Prostate gland (tissue), 2 donors: ENCODE results near the gene DCTN3. TPM values are rescaled to one million over a fixed set of nuclear protein-coding genes. Genes with fewer than 3 reads are reported as not detected.

ENCODE experiments used
- DNase-seq: peaks from one replicate; pipeline ENCODE4 v3.0.0-alpha.2; 2019; ENCODE audit warnings: low spot score
- H3K27ac ChIP-seq, 2 donors: fragments of 200-600 bp; sonication (generic); 2 replicates each; pipeline ENCODE4 v1.5.1; 2017 to 2019
- H3K27me3 ChIP-seq: fragments of 200-600 bp; sonication (generic); replicated peaks from 2 replicates; pipeline ENCODE4 v1.5.1; 2019; ENCODE audit not compliant: insufficient read depth
- H3K36me3 ChIP-seq, 2 donors: fragments of 200-600 bp; sonication (generic); 1 replicate in 1 of 2; 2 replicates in 1 of 2; pipeline versions ENCODE4 v1.5.1 to v1.8.1; 2017 to 2019
- H3K4me1 ChIP-seq: fragments of 200-600 bp; sonication (generic); replicated peaks from 2 replicates; pipeline ENCODE4 v1.5.1; 2019
- H3K4me3 ChIP-seq, 2 donors: fragments of 200-600 bp; sonication (generic); 2 replicates each; pipeline ENCODE4 v1.5.1; 2017 to 2019
- H3K9me3 ChIP-seq: fragments of 200-600 bp; sonication (generic); 2 replicates; pipeline ENCODE4 v1.5.1; 2017
- POLR2A ChIP-seq: fragments of 450-650 bp; IDR thresholded peaks from one replicate; pipeline ENCODE4 v1.6.1; 2016; ENCODE audit warnings: antibody characterized with exemption, mild to moderate bottlenecking
- POLR2AphosphoS5 ChIP-seq: sonication (generic); formaldehyde crosslinking; IDR thresholded peaks from one replicate; pipeline ENCODE4 v1.6.1; 2017; ENCODE audit warnings: antibody characterized with exemption
- WGBS: methylation state at CpG from one replicate; pipeline ENCODE4 v1.1.5; 2018; 5-methylcytosine and 5-hydroxymethylcytosine counted together
- intact Hi-C: fragments of 100-400 bp; cut with DNase I; formaldehyde crosslinking; loops from one replicate; pipeline ENCODE4 v1.14.2; 2022
- total RNA-seq, 2 donors: library from RNA; depleted of rRNA; stranded (reverse); fragments of >200 nt; gene quantifications; one replicate each; pipeline ENCODE4 v1.1.0, GENCODE V29; 2016
- TF ChIP-seq, protein P1 (sequence below), 4 experiments: fragments of 200-600 bp in 2 of 4; fragments of 450-650 bp in 2 of 4; sonication (generic) in 2 of 4; IDR thresholded peaks; 1 replicate in 3 of 4; 2 replicates in 1 of 4; pipeline ENCODE4 v1.5.1; 2016 to 2019; ENCODE audit warnings: antibody characterized with exemption in 4 of 4, mild to moderate bottlenecking in 2 of 4, moderate library complexity in 2 of 4

The DCTN3 gene
- total RNA-seq, 2 donors from 2014 or later: 73.8 to 112 TPM

DNA sequence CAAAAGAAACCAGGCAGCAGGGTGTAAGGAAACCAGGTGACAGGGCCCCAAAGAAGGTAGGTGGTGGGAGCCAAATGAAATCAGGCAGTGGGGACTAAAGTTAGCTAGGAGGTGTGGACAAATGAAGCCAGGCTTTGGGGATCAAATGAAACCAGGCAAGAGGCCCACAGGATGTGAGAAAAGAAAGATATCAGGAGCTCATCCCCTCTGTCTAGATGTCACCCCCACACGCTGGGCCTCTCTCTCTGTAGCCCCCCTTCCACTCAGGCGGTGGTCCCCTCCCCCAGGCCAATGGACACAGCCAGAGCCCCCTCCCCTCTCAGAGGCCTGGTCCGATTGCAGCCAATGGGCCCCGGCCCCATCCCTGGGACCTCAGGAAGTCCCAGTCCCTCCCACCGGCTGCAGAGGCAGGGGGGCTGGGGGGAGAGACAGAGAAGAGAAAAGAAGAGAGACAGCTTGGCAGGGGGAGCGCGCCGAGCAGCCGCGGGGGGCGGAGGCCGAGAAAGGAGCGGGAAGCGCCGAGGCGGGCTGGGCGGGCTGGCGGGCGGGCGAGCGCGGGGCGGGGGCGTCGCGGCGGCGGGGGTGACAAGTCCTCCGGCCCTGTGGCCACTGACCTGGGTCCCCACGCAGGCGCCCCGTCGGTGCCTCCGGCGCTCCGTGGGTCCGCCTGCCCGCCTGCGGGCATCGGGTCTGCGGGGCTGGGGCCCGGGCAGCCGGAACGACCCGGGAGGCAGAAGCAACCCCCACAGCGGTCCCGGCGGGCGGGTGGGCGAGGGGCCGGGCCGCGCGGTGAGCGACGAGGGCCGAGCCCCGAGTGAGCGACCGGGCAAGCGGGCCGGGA lies 42.7 kb downstream of the DCTN3 start:
- H3K27me3 ChIP-seq: peaks cover 4% of the 10 kb centered on the region
- H3K9me3 ChIP-seq: no peaks in the 10 kb centered on the region
- WGBS: 5% methylated on average over 48 of the region's 62 CpGs
- intact Hi-C loops: no loop called here
- no peaks in the 10 kb centered on the region for H3K36me3 ChIP-seq
- H3K27ac ChIP-seq: peak overlapping the region in 1 of 2 donors; percentile 1
- H3K4me3 ChIP-seq: peak overlapping the region; percentile 17 to 24
- H3K4me1 ChIP-seq: no peaks in the 10 kb centered on the region
- TF ChIP-seq, protein P1, sequence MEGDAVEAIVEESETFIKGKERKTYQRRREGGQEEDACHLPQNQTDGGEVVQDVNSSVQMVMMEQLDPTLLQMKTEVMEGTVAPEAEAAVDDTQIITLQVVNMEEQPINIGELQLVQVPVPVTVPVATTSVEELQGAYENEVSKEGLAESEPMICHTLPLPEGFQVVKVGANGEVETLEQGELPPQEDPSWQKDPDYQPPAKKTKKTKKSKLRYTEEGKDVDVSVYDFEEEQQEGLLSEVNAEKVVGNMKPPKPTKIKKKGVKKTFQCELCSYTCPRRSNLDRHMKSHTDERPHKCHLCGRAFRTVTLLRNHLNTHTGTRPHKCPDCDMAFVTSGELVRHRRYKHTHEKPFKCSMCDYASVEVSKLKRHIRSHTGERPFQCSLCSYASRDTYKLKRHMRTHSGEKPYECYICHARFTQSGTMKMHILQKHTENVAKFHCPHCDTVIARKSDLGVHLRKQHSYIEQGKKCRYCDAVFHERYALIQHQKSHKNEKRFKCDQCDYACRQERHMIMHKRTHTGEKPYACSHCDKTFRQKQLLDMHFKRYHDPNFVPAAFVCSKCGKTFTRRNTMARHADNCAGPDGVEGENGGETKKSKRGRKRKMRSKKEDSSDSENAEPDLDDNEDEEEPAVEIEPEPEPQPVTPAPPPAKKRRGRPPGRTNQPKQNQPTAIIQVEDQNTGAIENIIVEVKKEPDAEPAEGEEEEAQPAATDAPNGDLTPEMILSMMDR (IDR thresholded peaks at IDR 0.05): no peak
- TF ChIP-seq POLR2A: no peak
- TF ChIP-seq POLR2AphosphoS5: no peak
- no peak for DNase-seq

DNA sequence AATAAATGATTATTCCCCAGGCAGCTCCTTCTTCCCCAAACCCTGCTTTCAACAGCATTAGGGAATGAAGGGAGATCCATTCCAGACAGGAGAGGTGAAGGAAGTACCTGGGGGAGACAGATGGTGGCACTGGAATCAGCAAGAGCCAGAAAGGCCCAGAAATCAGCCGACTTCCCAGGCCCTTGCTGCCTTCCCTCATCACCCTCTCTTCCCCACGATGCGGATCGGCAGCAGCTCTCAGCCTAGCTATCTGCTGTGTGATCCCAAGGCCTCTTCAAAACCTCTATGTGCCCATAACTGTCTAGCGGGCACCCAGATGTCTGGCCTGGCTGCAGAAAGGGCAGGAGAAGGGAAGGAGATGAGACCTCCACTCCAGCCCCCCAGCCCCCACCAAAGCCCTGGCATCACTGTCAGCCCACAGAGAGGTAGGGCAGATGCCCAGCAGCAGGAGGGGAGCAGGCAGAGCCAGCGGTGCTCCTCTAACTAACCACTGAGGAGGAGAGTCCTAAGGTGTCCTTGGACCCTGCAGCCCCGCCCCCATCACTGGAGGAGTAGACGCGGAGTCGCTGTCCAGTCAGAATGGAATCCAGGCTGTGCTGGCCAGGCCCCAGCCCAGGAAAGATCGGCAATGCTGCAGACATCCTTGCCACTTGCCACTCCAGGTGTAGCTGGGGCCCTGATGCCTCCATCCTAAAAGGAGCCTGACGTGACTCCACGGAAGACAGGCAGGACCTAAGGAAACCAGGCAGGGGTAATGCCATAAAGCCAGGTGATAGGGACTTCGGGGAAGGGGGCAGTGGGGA lies 43.5 kb downstream of the DCTN3 start:
- Histone ChIP-seq H3K9me3 (no peaks in the 10 kb centered on the region), H3K4me3 (no peak overlapping the region), H3K27ac (no peak overlapping the region), H3K27me3 (peaks cover 4% of the 10 kb centered on the region), H3K36me3 (no peaks in the 10 kb centered on the region), H3K4me1 (no peaks in the 10 kb centered on the region)
- 61% methylated on average over 14 of the region's 14 CpGs for WGBS
- DNase-seq: no peak
- intact Hi-C loops: no loop called here
- TF ChIP-seq POLR2A (no peak), POLR2AphosphoS5 (no peak)
- TF ChIP-seq, protein P1 (IDR thresholded peaks at IDR 0.05): no peak

DNA sequence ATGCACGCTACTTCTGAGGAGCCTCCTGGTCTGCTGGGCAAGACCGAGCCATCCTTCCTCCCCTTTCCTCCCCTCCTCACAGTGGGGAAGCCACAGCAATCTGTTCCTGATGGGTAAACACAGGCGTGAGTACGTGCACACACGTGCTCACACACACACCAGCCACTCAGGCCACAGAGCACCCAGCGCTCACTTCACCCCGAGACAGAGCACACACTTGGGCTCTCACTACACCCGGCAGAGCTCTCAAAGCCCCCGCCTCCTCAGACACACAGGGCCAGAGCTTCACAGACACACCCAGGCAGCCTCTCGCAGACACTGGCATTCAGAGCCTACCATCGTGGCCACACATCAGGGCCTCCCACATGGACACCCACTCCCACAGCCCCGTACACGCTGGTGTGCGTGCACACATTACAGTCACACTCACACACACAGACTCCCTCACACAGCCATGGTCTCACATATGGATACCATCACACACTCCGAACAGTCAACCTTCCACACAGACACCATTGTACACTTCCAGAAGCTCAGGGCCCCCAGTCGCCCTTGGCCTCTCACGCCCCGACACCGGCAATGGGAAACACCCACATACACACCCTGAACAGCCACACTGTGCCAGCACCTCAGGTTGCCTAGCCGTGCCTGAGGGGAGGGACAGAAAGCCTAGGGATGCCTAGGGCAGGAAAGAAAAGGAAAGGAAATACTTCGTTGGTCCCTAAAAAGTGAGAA lies 44.3 kb downstream of the DCTN3 start:
- H3K27me3 ChIP-seq: peaks cover 4% of the 10 kb centered on the region
- no peaks in the 10 kb centered on the region for H3K36me3 ChIP-seq
- TF ChIP-seq POLR2AphosphoS5 (peak; percentile 46), POLR2A (no peak)
- TF ChIP-seq, protein P1 (IDR thresholded peaks at IDR 0.05): no peak
- no peak overlapping the region for H3K27ac ChIP-seq
- H3K4me3 ChIP-seq: no peak overlapping the region
- DNase-seq: peak; percentile 21
- no peaks in the 10 kb centered on the region for H3K4me1 ChIP-seq
- 70% methylated on average over 21 of the region's 21 CpGs for WGBS
- intact Hi-C loops: no loop called here
- H3K9me3 ChIP-seq: no peaks in the 10 kb centered on the region

DNA sequence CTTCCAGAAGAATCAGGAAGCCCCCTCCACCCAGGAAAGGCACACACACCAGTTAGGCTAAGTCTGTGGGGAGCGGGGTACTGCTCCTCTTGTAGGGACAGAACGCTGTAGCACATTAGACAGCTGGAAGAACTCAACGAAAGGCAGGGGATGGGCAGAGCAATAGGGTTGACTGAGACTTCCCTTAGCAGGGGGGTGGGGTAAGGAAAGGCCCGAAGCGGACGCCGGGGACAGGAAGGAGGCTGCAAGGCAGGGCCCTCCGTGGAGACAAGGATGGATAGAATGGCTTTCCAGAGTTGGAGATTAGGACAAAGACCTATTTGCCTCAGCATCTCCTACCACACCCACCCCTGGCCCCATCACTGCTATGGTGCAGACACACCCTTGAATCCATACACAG lies 45.1 kb downstream of the DCTN3 start:
- WGBS: 72% methylated on average over 8 of the region's 8 CpGs
- intact Hi-C loops: no loop called here
- no peak overlapping the region for H3K4me3 ChIP-seq
- peaks cover 4% of the 10 kb centered on the region for H3K27me3 ChIP-seq
- TF ChIP-seq POLR2AphosphoS5 (no peak), POLR2A (no peak)
- TF ChIP-seq, protein P1 (IDR thresholded peaks at IDR 0.05): no peak
- H3K9me3 ChIP-seq: no peaks in the 10 kb centered on the region
- no peaks in the 10 kb centered on the region for H3K36me3 ChIP-seq
- no peaks in the 10 kb centered on the region for H3K4me1 ChIP-seq
- DNase-seq: no peak
- H3K27ac ChIP-seq: no peak overlapping the region
